Adipocyte (in vitro differentiated cells): Measurements from ENCODE around the gene CAMTA1.

Source experiments
- DNase-seq: peaks from one replicate; pipeline ENCODE4 v3.0.0-alpha.2; 2015; ENCODE audit warnings: low read depth
- H3K27me3 ChIP-seq: replicated peaks from 2 replicates; pipeline ENCODE4 v1.7.0; 2013; ENCODE audit warnings: mild to moderate bottlenecking, low read length, moderate library complexity; ENCODE audit not compliant: control insufficient read depth, insufficient read depth
- H3K36me3 ChIP-seq: 2 replicates; pipeline ENCODE4 v1.7.0; 2013; ENCODE audit warnings: low read length, mild to moderate bottlenecking, moderate library complexity; ENCODE audit not compliant: control insufficient read depth, insufficient read depth, severe bottlenecking
- H3K4me1 ChIP-seq: 2 replicates; pipeline ENCODE4 v1.7.0; 2013; ENCODE audit warnings: mild to moderate bottlenecking, low read length, moderate library complexity; ENCODE audit not compliant: control insufficient read depth, insufficient read depth
- H3K4me3 ChIP-seq: 2 replicates; pipeline ENCODE4 v1.7.0; 2013; ENCODE audit warnings: mild to moderate bottlenecking, low read length, moderate library complexity
- H3K9ac ChIP-seq: 2 replicates; pipeline ENCODE4 v1.7.0; 2013; ENCODE audit warnings: mild to moderate bottlenecking, low read length, moderate library complexity
- H3K9me3 ChIP-seq: 2 replicates; pipeline ENCODE4 v1.7.0; 2013; ENCODE audit warnings: mild to moderate bottlenecking, low read length, moderate library complexity; ENCODE audit not compliant: control insufficient read depth

CAMTA1 gene

GRCh38 chr1:7252411-7253117, 467.3 kb downstream of the CAMTA1 start:
- Histone ChIP-seq H3K27me3 (peaks cover 3% of the 10 kb centered on the region), H3K9me3 (no peaks in the 10 kb centered on the region), H3K36me3 (no peaks in the 10 kb centered on the region), H3K4me3 (no peak overlapping the region), H3K4me1 (no peaks in the 10 kb centered on the region), H3K9ac (no peak overlapping the region)
- DNase-seq, result no peak

- peaks cover 3% of the 10 kb centered on the region for H3K27me3 ChIP-seq
- H3K4me3 ChIP-seq, result no peak overlapping the region
- no peaks in the 10 kb centered on the region for H3K9me3 ChIP-seq
- H3K4me1 ChIP-seq, result no peaks in the 10 kb centered on the region
- no peaks in the 10 kb centered on the region for H3K36me3 ChIP-seq
- no peak overlapping the region for H3K9ac ChIP-seq
- no peak for DNase-seq
Measured at GRCh38 chr1:7253118-7253480, 467.8 kb downstream of the CAMTA1 start.

- Histone ChIP-seq H3K9ac (no peak overlapping the region), H3K4me3 (no peak overlapping the region), H3K36me3 (no peaks in the 10 kb centered on the region), H3K9me3 (no peaks in the 10 kb centered on the region), H3K4me1 (no peaks in the 10 kb centered on the region), H3K27me3 (no peaks in the 10 kb centered on the region)
- no peak for DNase-seq
Measured at GRCh38 chr1:7253988-7254587, 468.8 kb downstream of the CAMTA1 start.

GRCh38 chr1:7255303-7256058, 470.2 kb downstream of the CAMTA1 start:
- Histone ChIP-seq H3K9ac (no peak overlapping the region), H3K4me1 (no peaks in the 10 kb centered on the region), H3K27me3 (no peaks in the 10 kb centered on the region), H3K4me3 (no peak overlapping the region), H3K9me3 (no peaks in the 10 kb centered on the region), H3K36me3 (no peaks in the 10 kb centered on the region)
- DNase-seq, result no peak

GRCh38 chr1:7256526-7256925, 471.3 kb downstream of the CAMTA1 start:
- Histone ChIP-seq H3K4me3 (no peak overlapping the region), H3K4me1 (no peaks in the 10 kb centered on the region), H3K9ac (no peak overlapping the region), H3K27me3 (no peaks in the 10 kb centered on the region), H3K36me3 (no peaks in the 10 kb centered on the region), H3K9me3 (no peaks in the 10 kb centered on the region)
- no peak for DNase-seq

GRCh38 chr1:7257225-7257624, 472.0 kb downstream of the CAMTA1 start:
- no peak for DNase-seq
- Histone ChIP-seq H3K4me3 (no peak overlapping the region), H3K27me3 (no peaks in the 10 kb centered on the region)

GRCh38 chr1:7258589-7259135, 473.4 kb downstream of the CAMTA1 start:
- DNase-seq, result no peak
- no peaks in the 10 kb centered on the region for H3K9me3 ChIP-seq
- H3K4me3 ChIP-seq, result no peak overlapping the region
- no peaks in the 10 kb centered on the region for H3K4me1 ChIP-seq
- H3K36me3 ChIP-seq, result no peaks in the 10 kb centered on the region
- H3K27me3 ChIP-seq, result no peaks in the 10 kb centered on the region
- H3K9ac ChIP-seq, result no peak overlapping the region

More at GRCh38 chr1:7257225-7257624, 472.0 kb downstream of the CAMTA1 start:
- H3K9me3 ChIP-seq, result no peaks in the 10 kb centered on the region
- H3K9ac ChIP-seq, result no peak overlapping the region
- H3K4me1 ChIP-seq, result no peaks in the 10 kb centered on the region
- no peaks in the 10 kb centered on the region for H3K36me3 ChIP-seq

GRCh38 chr1:7259955-7260354, 474.7 kb downstream of the CAMTA1 start:
- no peak for DNase-seq
- Histone ChIP-seq H3K36me3 (no peaks in the 10 kb centered on the region), H3K27me3 (no peaks in the 10 kb centered on the region), H3K9ac (no peak overlapping the region), H3K9me3 (no peaks in the 10 kb centered on the region), H3K4me1 (no peaks in the 10 kb centered on the region), H3K4me3 (no peak overlapping the region)

- no peak for DNase-seq
- Histone ChIP-seq H3K9me3 (no peaks in the 10 kb centered on the region), H3K36me3 (no peaks in the 10 kb centered on the region), H3K9ac (no peak overlapping the region), H3K27me3 (no peaks in the 10 kb centered on the region), H3K4me3 (no peak overlapping the region), H3K4me1 (no peaks in the 10 kb centered on the region)
Measured at GRCh38 chr1:7261490-7261889, 476.2 kb downstream of the CAMTA1 start.

GRCh38 chr1:7262611-7263010, 477.4 kb downstream of the CAMTA1 start:
- no peaks in the 10 kb centered on the region for H3K4me1 ChIP-seq
- no peak overlapping the region for H3K4me3 ChIP-seq
- H3K9ac ChIP-seq, result no peak overlapping the region
- no peaks in the 10 kb centered on the region for H3K27me3 ChIP-seq
- DNase-seq, result no peak
- no peaks in the 10 kb centered on the region for H3K9me3 ChIP-seq
- H3K36me3 ChIP-seq, result no peaks in the 10 kb centered on the region
